ENCODE results near the gene TFE3. TPM values are rescaled to one million over a fixed set of nuclear protein-coding genes. Genes with fewer than 3 reads are reported as not detected.

The TFE3 gene
- polyA plus RNA-seq, 3 donors: 12.8 to 41.2 (median 22.0) TPM

DNA sequence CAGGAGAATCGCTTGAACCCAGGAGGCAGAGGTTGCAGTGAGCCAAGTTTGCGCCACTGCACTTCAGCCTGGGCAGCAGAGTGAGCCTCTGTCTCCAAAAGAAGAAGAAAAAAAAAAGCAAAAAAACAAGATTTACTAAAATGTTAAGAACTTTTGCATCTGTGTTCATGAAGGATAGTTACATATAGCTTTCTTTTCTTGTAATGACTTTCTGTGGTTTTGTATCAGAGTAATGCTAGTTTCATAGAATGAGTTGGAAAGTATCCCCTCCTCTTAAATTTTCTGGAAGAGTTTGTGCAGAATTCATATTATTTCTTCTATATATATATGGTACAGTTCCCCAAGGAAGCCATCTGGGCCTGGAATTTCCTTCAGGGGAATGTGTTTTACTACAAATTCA is 24.1 kb downstream of the TFE3 start:
- H2AFZ ChIP-seq (ENCODE audit: insufficient read depth, low read depth, low read length, poor library complexity, severe bottlenecking): no peak overlapping the region
- H3K9ac ChIP-seq (ENCODE audit: insufficient read depth, low read length, poor library complexity, severe bottlenecking): no peak overlapping the region
- H3K27ac ChIP-seq (ENCODE audit: low read depth in 1 of 2, low read length in 2 of 2): no peak overlapping the region
- no peak overlapping the region for H3K4me2 ChIP-seq (replicated peaks; ENCODE audit: extremely low read depth, low read length, poor library complexity, severe bottlenecking)
- H3K36me3 ChIP-seq (replicated peaks in 1 of 2; ENCODE audit: control insufficient read depth in 1 of 2, insufficient read depth in 2 of 2, low read length in 2 of 2): no peaks in the 10 kb centered on the region
- TF ChIP-seq, protein P1, sequence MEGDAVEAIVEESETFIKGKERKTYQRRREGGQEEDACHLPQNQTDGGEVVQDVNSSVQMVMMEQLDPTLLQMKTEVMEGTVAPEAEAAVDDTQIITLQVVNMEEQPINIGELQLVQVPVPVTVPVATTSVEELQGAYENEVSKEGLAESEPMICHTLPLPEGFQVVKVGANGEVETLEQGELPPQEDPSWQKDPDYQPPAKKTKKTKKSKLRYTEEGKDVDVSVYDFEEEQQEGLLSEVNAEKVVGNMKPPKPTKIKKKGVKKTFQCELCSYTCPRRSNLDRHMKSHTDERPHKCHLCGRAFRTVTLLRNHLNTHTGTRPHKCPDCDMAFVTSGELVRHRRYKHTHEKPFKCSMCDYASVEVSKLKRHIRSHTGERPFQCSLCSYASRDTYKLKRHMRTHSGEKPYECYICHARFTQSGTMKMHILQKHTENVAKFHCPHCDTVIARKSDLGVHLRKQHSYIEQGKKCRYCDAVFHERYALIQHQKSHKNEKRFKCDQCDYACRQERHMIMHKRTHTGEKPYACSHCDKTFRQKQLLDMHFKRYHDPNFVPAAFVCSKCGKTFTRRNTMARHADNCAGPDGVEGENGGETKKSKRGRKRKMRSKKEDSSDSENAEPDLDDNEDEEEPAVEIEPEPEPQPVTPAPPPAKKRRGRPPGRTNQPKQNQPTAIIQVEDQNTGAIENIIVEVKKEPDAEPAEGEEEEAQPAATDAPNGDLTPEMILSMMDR (IDR thresholded peaks at IDR 0.05): no peak
- Mint-ChIP-seq H3K9me3 (peaks cover 0 to 12% (median 0%) of the 10 kb centered on the region in 7 donors), H3K4me1 (peaks cover 11% of the 10 kb centered on the region), H3K27ac (no peak overlapping the region), H3K27me3 (ENCODE audit: low read depth in 3 of 3) (peaks cover 0 to 3% (median 0%) of the 10 kb centered on the region in 3 donors), H3K4me3 (no peak overlapping the region), H3K36me3 (no peaks in the 10 kb centered on the region)
- no peaks in the 10 kb centered on the region for H3K79me2 ChIP-seq (ENCODE audit: insufficient read depth, low read length)
- no peaks in the 10 kb centered on the region for H3K27me3 ChIP-seq (ENCODE audit: control insufficient read depth in 2 of 2, insufficient read depth in 2 of 2, low read length in 2 of 2)
- no peak for DNase-seq
- intact Hi-C loops (cut with micrococcal nuclease): no loop called here
- peaks cover 11 to 15% of the 10 kb centered on the region in 2 donors for H3K4me1 ChIP-seq (ENCODE audit: control insufficient read depth in 1 of 2, insufficient read depth in 2 of 2, low read length in 2 of 2)
- H3K4me3 ChIP-seq (replicated peaks in 1 of 3; ENCODE audit: low read depth in 2 of 3, low read length in 3 of 3): no peak overlapping the region
- H4K20me1 ChIP-seq (ENCODE audit: insufficient read depth, low read length): no peaks in the 10 kb centered on the region
- no peaks in the 10 kb centered on the region for H3K9me3 ChIP-seq (replicated peaks in 1 of 2; ENCODE audit: control insufficient read depth in 1 of 2, insufficient read depth in 1 of 2, low read length in 2 of 2)
- no CpG with 5 or more reads among the region's 2 CpGs for WGBS (ENCODE audit: insufficient coverage)

DNA sequence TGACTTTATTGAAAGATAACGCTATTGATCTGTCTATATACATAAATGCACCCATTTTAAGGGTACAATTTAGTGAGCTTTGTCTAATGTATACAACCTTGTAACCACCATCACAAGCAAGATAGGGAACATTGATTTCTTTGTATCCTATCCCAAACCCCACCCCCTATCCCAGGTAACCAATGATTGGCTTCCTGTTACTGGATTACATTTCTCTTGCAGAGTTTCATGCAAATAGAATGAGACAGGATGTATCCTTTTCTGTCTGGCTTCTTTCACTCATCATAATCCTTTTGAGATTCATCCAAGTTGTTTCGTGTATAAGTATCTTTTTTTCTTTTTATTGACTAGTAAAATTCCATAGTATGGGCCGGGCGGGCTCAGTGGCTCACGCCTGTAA is 39.5 kb downstream of the TFE3 start:
- H3K27ac Mint-ChIP-seq: peak overlapping the region in 1 of 7 donors; percentile 57

More for the DNA sequence above, 39.5 kb downstream of the TFE3 start:
- H2AFZ ChIP-seq (ENCODE audit: insufficient read depth, low read depth, low read length, poor library complexity, severe bottlenecking): no peak overlapping the region
- intact Hi-C loops (cut with micrococcal nuclease): loop anchor here (2.0 to 5.0 kb wide), 2 partner anchors 39 to 71 kb away; partner anchors contain the start of genes TFE3 (in 2 of the 2) and PRAF2 (in 1 of the 2)
- H3K36me3 ChIP-seq (replicated peaks in 1 of 2; ENCODE audit: control insufficient read depth in 1 of 2, insufficient read depth in 2 of 2, low read length in 2 of 2): peaks cover 2 to 12% of the 10 kb centered on the region in 2 donors
- no peak for DNase-seq
- no peak overlapping the region for H3K9ac ChIP-seq (ENCODE audit: insufficient read depth, low read length, poor library complexity, severe bottlenecking)
- TF ChIP-seq, protein P1 (IDR thresholded peaks at IDR 0.05): no peak
- no CpG with 5 or more reads among the region's 5 CpGs for WGBS (ENCODE audit: insufficient coverage)
- Mint-ChIP-seq H3K4me1 (peaks cover 16% of the 10 kb centered on the region), H3K36me3 (peaks cover 3 to 11% of the 10 kb centered on the region in 2 donors), H3K27me3 (ENCODE audit: low read depth in 3 of 3) (no peaks in the 10 kb centered on the region), H3K4me3 (no peak overlapping the region), H3K9me3 (peaks cover 0 to 12% (median 1%) of the 10 kb centered on the region in 7 donors)
- no peaks in the 10 kb centered on the region for H3K27me3 ChIP-seq (ENCODE audit: control insufficient read depth in 2 of 2, insufficient read depth in 2 of 2, low read length in 2 of 2)
- no peak overlapping the region for H3K4me3 ChIP-seq (replicated peaks in 1 of 3; ENCODE audit: low read depth in 2 of 3, low read length in 3 of 3)
- no peak overlapping the region for H3K4me2 ChIP-seq (replicated peaks; ENCODE audit: extremely low read depth, low read length, poor library complexity, severe bottlenecking)
- peaks cover 0 to 8% of the 10 kb centered on the region in 2 donors for H3K9me3 ChIP-seq (replicated peaks in 1 of 2; ENCODE audit: control insufficient read depth in 1 of 2, insufficient read depth in 1 of 2, low read length in 2 of 2)
- no peak overlapping the region for H3K27ac ChIP-seq (ENCODE audit: low read depth in 1 of 2, low read length in 2 of 2)
- peaks cover 31% of the 10 kb centered on the region for H3K79me2 ChIP-seq (ENCODE audit: insufficient read depth, low read length)
- H4K20me1 ChIP-seq (ENCODE audit: insufficient read depth, low read length): no peaks in the 10 kb centered on the region
- peaks cover 13% of the 10 kb centered on the region in 2 donors for H3K4me1 ChIP-seq (ENCODE audit: control insufficient read depth in 1 of 2, insufficient read depth in 2 of 2, low read length in 2 of 2)
